Peyer's patch (tissue), 4 donors: ENCODE measurements around the gene P2RX7.

Source experiments
- POLR2A ChIP-seq, 2 donors: fragments of 450-650 bp; IDR thresholded peaks; one replicate each; pipeline ENCODE4 v1.5.1; 2017; ENCODE audit warnings: antibody characterized with exemption in 2 of 2, mild to moderate bottlenecking in 2 of 2, moderate library complexity in 2 of 2
- TF ChIP-seq, protein P1 (sequence below), 6 experiments: fragments of 450-650 bp in 4 of 6; fragments of 200-600 bp in 2 of 6; sonication (generic) in 1 of 6; IDR thresholded peaks; one replicate each; pipeline ENCODE4 v1.5.1; 2017 to 2019; ENCODE audit warnings: antibody characterized with exemption in 6 of 6, mild to moderate bottlenecking in 3 of 6, moderate library complexity in 1 of 6

GRCh38 chr12:121166356-121166755 is 33.7 kb downstream of the P2RX7 start:
- TF ChIP-seq, protein P1, sequence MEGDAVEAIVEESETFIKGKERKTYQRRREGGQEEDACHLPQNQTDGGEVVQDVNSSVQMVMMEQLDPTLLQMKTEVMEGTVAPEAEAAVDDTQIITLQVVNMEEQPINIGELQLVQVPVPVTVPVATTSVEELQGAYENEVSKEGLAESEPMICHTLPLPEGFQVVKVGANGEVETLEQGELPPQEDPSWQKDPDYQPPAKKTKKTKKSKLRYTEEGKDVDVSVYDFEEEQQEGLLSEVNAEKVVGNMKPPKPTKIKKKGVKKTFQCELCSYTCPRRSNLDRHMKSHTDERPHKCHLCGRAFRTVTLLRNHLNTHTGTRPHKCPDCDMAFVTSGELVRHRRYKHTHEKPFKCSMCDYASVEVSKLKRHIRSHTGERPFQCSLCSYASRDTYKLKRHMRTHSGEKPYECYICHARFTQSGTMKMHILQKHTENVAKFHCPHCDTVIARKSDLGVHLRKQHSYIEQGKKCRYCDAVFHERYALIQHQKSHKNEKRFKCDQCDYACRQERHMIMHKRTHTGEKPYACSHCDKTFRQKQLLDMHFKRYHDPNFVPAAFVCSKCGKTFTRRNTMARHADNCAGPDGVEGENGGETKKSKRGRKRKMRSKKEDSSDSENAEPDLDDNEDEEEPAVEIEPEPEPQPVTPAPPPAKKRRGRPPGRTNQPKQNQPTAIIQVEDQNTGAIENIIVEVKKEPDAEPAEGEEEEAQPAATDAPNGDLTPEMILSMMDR (IDR thresholded peaks at IDR 0.05): no peak
- no peak for TF ChIP-seq POLR2A (IDR thresholded peaks at IDR 0.05)
